Testis (tissue), 2 donors: ENCODE results near the gene NKAIN2.

Experiments used
- CTCF ChIP-seq, 3 experiments: fragments of 450-650 bp in 2 of 3; fragments of 200-600 bp in 1 of 3; sonication (generic) in 1 of 3; IDR thresholded peaks; one replicate each; pipeline ENCODE4 v1.5.1; 2016 to 2019; ENCODE audit warnings: antibody characterized with exemption in 3 of 3, mild to moderate bottlenecking in 2 of 3, moderate library complexity in 1 of 3
- POLR2A ChIP-seq: fragments of 450-650 bp; IDR thresholded peaks from one replicate; pipeline ENCODE4 v1.6.1; 2017; ENCODE audit warnings: antibody characterized with exemption, mild to moderate bottlenecking, moderate library complexity

- TF ChIP-seq CTCF (IDR thresholded peaks at IDR 0.05) = no peak
- TF ChIP-seq POLR2A = no peak
Observed at GRCh38 chr6:124132256-124132655, 328.6 kb downstream of the NKAIN2 start.
